ENCODE measurements around the gene MAPK14.

- TF ChIP-seq CTCF (IDR thresholded peaks at IDR 0.05) (peak; percentile 100), EZH2phosphoT487 (IDR thresholded peaks at IDR 0.05) (no peak)
These were observed 67.3 kb downstream of the MAPK14 start for GRCh38 chr6:36094753-36095496.

Data from neural progenitor cell (in vitro differentiated cells).